ENCODE measurements around the gene CAMK1D.

The CAMK1D gene

GRCh38 chr10:12563489-12563888 is 214.1 kb downstream of the CAMK1D start:
- TF ChIP-seq CTCF (IDR thresholded peaks at IDR 0.05; ENCODE audit: low read depth, low read length) (no peak), POLR2A (IDR thresholded peaks at IDR 0.05; ENCODE audit: extremely low read depth, insufficient read length) (no peak)
- DNase-seq (ENCODE audit: low read depth), result no peak
- H3K4me3 ChIP-seq (ENCODE audit: low read depth, low read length), result no peak overlapping the region

- H3K4me3 ChIP-seq (ENCODE audit: low read depth, low read length), result no peak overlapping the region
- TF ChIP-seq CTCF (IDR thresholded peaks at IDR 0.05; ENCODE audit: low read depth, low read length), result no peak
- no peak for TF ChIP-seq MYC (IDR thresholded peaks at IDR 0.05; ENCODE audit: low read depth, low read length)
- no peak for TF ChIP-seq POLR2A (IDR thresholded peaks at IDR 0.05; ENCODE audit: extremely low read depth, insufficient read length)
- TF ChIP-seq MAX (IDR thresholded peaks at IDR 0.05; ENCODE audit: low read depth, low read length), result no peak
- DNase-seq (ENCODE audit: low read depth), result no peak
Observed at GRCh38 chr10:12564173-12564572, 214.8 kb downstream of the CAMK1D start.

- no peak for DNase-seq (ENCODE audit: low read depth)
- no peak overlapping the region for H3K4me3 ChIP-seq (ENCODE audit: low read depth, low read length)
- TF ChIP-seq MAX (IDR thresholded peaks at IDR 0.05; ENCODE audit: low read depth, low read length) (no peak), CTCF (IDR thresholded peaks at IDR 0.05; ENCODE audit: low read depth, low read length) (no peak), MYC (IDR thresholded peaks at IDR 0.05; ENCODE audit: low read depth, low read length) (no peak), POLR2A (IDR thresholded peaks at IDR 0.05; ENCODE audit: extremely low read depth, insufficient read length) (no peak)
Observed at GRCh38 chr10:12566161-12567115, 217.1 kb downstream of the CAMK1D start.

GRCh38 chr10:12568391-12569009 is 219.2 kb downstream of the CAMK1D start:
- no peak overlapping the region for H3K4me3 ChIP-seq (ENCODE audit: low read depth, low read length)
- DNase-seq (ENCODE audit: low read depth), result no peak
- no peak for TF ChIP-seq CTCF (IDR thresholded peaks at IDR 0.05; ENCODE audit: low read depth, low read length)

- H3K4me3 ChIP-seq (ENCODE audit: low read depth, low read length), result no peak overlapping the region
- no peak for DNase-seq (ENCODE audit: low read depth)
- no peak for TF ChIP-seq MYC (IDR thresholded peaks at IDR 0.05; ENCODE audit: low read depth, low read length)
- TF ChIP-seq CTCF (IDR thresholded peaks at IDR 0.05; ENCODE audit: low read depth, low read length), result no peak
- no peak for TF ChIP-seq MAX (IDR thresholded peaks at IDR 0.05; ENCODE audit: low read depth, low read length)
- no peak for TF ChIP-seq POLR2A (IDR thresholded peaks at IDR 0.05; ENCODE audit: extremely low read depth, insufficient read length)
Observed at GRCh38 chr10:12572281-12572680, 222.9 kb downstream of the CAMK1D start.

All from NB4 (cell line).